Osteoblast (primary cell): ENCODE results near the gene C1QL4. TPM values are rescaled to one million over a fixed set of nuclear protein-coding genes. Genes with fewer than 3 reads are reported as not detected.

ENCODE experiments used
- DNase-seq: peaks from one replicate; pipeline ENCODE4 v3.0.0; 2011; ENCODE audit warnings: low spot score, mixed read lengths; ENCODE audit not compliant: insufficient read length; ENCODE audit errors: missing footprints
- H2AFZ ChIP-seq: 2 replicates; pipeline ENCODE4 v1.6.0; 2011; ENCODE audit warnings: mild to moderate bottlenecking, low read length
- H3K27ac ChIP-seq: 2 replicates; pipeline ENCODE4 v1.5.1; 2011; ENCODE audit warnings: mild to moderate bottlenecking, low read depth, low read length, moderate library complexity
- H3K27me3 ChIP-seq: 2 replicates; pipeline ENCODE4 v1.6.0; 2012; ENCODE audit warnings: mild to moderate bottlenecking, control low read depth, inconsistent platforms, low read length, moderate library complexity; ENCODE audit not compliant: insufficient read depth
- H3K36me3 ChIP-seq: 2 replicates; pipeline ENCODE4 v1.5.1; 2011; ENCODE audit warnings: mild to moderate bottlenecking, low read length, control low read depth, moderate library complexity; ENCODE audit not compliant: insufficient read depth
- H3K4me1 ChIP-seq: 2 replicates; pipeline ENCODE4 v1.5.1; 2011; ENCODE audit warnings: mild to moderate bottlenecking, low read length, control low read depth, moderate library complexity; ENCODE audit not compliant: insufficient read depth
- H3K4me2 ChIP-seq: 2 replicates; pipeline ENCODE4 v1.6.0; 2011; ENCODE audit warnings: mild to moderate bottlenecking, low read length; ENCODE audit not compliant: insufficient read depth
- H3K4me3 ChIP-seq: fragments of 200-600 bp; sonication (generic); 3 replicates; pipeline ENCODE4 v1.5.1; 2012; ENCODE audit warnings: mild to moderate bottlenecking, low read length, inconsistent platforms; ENCODE audit not compliant: insufficient read depth
- H3K79me2 ChIP-seq: 2 replicates; pipeline ENCODE4 v1.6.0; 2012; ENCODE audit warnings: mild to moderate bottlenecking, low read length, control low read depth, inconsistent platforms; ENCODE audit not compliant: insufficient read depth
- H3K9me3 ChIP-seq: 2 replicates; pipeline ENCODE4 v1.5.1; 2011; ENCODE audit warnings: low read depth, low read length, control low read depth
- H4K20me1 ChIP-seq: 2 replicates; pipeline ENCODE4 v1.6.0; 2012; ENCODE audit warnings: mild to moderate bottlenecking, low read length, control low read depth; ENCODE audit not compliant: insufficient read depth
- CTCF ChIP-seq: IDR thresholded peaks from 2 replicates; pipeline ENCODE4 v1.5.1; 2011; ENCODE audit warnings: mild to moderate bottlenecking, low read depth, low read length, moderate library complexity; ENCODE audit errors: extremely low read depth
- total RNA-seq: library from RNA; depleted of rRNA; stranded (reverse); fragments of >200 nt; gene quantifications from 2 replicates; pipeline ENCODE4 v1.2.3, GENCODE V29; 2012

Gene C1QL4
- total RNA-seq, 1 donor, result 0.36 TPM

- Histone ChIP-seq H3K27ac (no peak overlapping the region), H3K9me3 (no peaks in the 10 kb centered on the region), H3K27me3 (peaks cover 24% of the 10 kb centered on the region), H3K4me1 (peaks cover 3% of the 10 kb centered on the region), H2AFZ (no peak overlapping the region), H3K79me2 (no peaks in the 10 kb centered on the region), H3K4me3 (no peak overlapping the region), H3K36me3 (peaks cover 10% of the 10 kb centered on the region), H4K20me1 (no peaks in the 10 kb centered on the region), H3K4me2 (no peak overlapping the region)
- no peak for TF ChIP-seq CTCF
- peak; percentile 70 for DNase-seq
These were observed 4.1 kb downstream of the C1QL4 start for GRCh38 chr12:49332891-49333371.

GRCh38 chr12:49332441-49332861 lies 4.5 kb downstream of the C1QL4 start:
- no peak overlapping the region for H3K4me2 ChIP-seq
- H4K20me1 ChIP-seq, result no peaks in the 10 kb centered on the region
- no peak for DNase-seq
- H3K27ac ChIP-seq, result no peak overlapping the region
- no peak overlapping the region for H2AFZ ChIP-seq
- H3K9me3 ChIP-seq, result no peaks in the 10 kb centered on the region
- H3K79me2 ChIP-seq, result no peaks in the 10 kb centered on the region
- peaks cover 10% of the 10 kb centered on the region for H3K36me3 ChIP-seq
- H3K4me3 ChIP-seq, result no peak overlapping the region
- no peak for TF ChIP-seq CTCF
- peaks cover 3% of the 10 kb centered on the region for H3K4me1 ChIP-seq
- peaks cover 20% of the 10 kb centered on the region for H3K27me3 ChIP-seq

GRCh38 chr12:49331380-49332222 lies 5.4 kb downstream of the C1QL4 start:
- Histone ChIP-seq H3K9me3 (no peaks in the 10 kb centered on the region), H3K36me3 (peaks cover 10% of the 10 kb centered on the region), H3K4me1 (no peaks in the 10 kb centered on the region), H3K27ac (no peak overlapping the region), H3K79me2 (no peaks in the 10 kb centered on the region), H3K4me3 (no peak overlapping the region), H3K4me2 (no peak overlapping the region), H4K20me1 (no peaks in the 10 kb centered on the region), H2AFZ (peak overlapping the region; percentile 84), H3K27me3 (peaks cover 13% of the 10 kb centered on the region)
- TF ChIP-seq CTCF, result peak; percentile 96
- DNase-seq, result peak; percentile 99

GRCh38 chr12:49330631-49331379 lies 6.2 kb downstream of the C1QL4 start:
- Histone ChIP-seq H3K36me3 (peaks cover 10% of the 10 kb centered on the region), H3K9me3 (no peaks in the 10 kb centered on the region), H3K4me2 (no peak overlapping the region), H3K4me3 (no peak overlapping the region), H3K79me2 (no peaks in the 10 kb centered on the region), H3K27ac (no peak overlapping the region), H3K4me1 (no peaks in the 10 kb centered on the region), H4K20me1 (no peaks in the 10 kb centered on the region), H2AFZ (peak overlapping the region; percentile 84), H3K27me3 (peaks cover 5% of the 10 kb centered on the region)
- DNase-seq, result peak; percentile 38
- TF ChIP-seq CTCF, result no peak
